ENCODE results near the gene NOS2. TPM values are rescaled to one million over a fixed set of nuclear protein-coding genes. Genes with fewer than 3 reads are reported as not detected.

NOS2 gene
- polyA plus RNA-seq, 1 experiment, result 0.02 TPM

Small RNA genes lying within 50 kb of the gene (small RNA-seq; reads per million reads assigned to genes)
- gene AC130289.1 (ENCODE audit: insufficient read length, low read depth, low replicate concordance), result not detected
- gene AC130289.2 (ENCODE audit: insufficient read length, low read depth, low replicate concordance), result not detected

Other genes with a start within 250 kb of the NOS2 start
- gene LGALS9, start 169.3 kb downstream of the NOS2 start, polyA plus RNA-seq (2011; rRNA removed), result 0.94 and 2.4 TPM in 2 replicates
- gene LYRM9, start 92.8 kb upstream of the NOS2 start, polyA plus RNA-seq (2011; rRNA removed), result 6.5 and 7.0 TPM in 2 replicates
- 16.5 and 25.1 TPM in 2 replicates for gene NLK, start 242.1 kb upstream of the NOS2 start, polyA plus RNA-seq (2011; rRNA removed)